GM10266 (cell line): ENCODE data around the gene TPSAB1.

ENCODE experiments used
- DNase-seq: peaks from one replicate; pipeline ENCODE4 v3.0.0; 2012; ENCODE audit errors: extremely low spot score
- TF ChIP-seq, protein P1 (sequence below): IDR thresholded peaks from 2 replicates; pipeline ENCODE4 v1.5.1; 2012; ENCODE audit warnings: mild to moderate bottlenecking, low read depth; ENCODE audit not compliant: control insufficient read depth, insufficient read depth; ENCODE audit errors: missing control alignments

The TPSAB1 gene

DNA sequence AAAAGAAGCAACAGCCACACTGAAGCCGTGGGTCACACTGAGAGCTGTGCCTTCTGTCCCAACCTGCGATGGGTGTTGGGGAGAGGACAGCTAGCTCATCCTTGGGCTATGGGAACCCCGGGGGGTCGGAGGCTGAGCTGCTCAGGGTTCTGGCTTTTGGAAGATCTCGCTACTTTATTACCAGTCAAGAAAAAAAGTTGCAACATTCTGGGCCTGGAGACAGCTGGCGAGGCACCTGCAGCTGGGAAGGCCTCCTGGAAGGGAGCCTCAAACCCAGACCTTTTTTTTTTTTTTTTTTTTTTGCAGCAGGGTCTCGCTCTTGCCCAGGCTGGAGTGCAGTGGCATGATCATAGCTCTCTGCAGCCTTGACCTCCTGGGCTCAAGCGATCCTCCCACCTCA is 40.3 kb downstream of the TPSAB1 start:
- no peak for DNase-seq

DNA sequence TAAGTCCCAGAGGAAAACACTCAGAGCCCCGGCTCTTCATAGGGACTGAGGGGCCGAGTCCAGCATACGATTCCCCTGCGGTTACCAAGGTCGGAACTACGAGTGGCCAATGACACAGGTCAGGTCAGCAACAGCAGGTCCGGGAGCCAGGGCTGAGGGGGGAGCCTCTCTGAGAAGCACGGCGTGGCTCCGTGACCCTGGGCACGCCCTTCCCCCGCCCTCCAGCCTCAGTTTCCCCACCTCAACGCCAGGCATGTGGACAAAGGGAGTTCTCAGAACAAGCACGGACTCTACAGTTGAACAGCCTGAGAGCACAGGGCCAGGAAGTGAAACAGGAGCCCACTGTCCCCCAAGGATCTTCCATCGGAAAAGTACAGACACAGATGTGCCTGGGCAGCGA is 41.0 kb downstream of the TPSAB1 start:
- DNase-seq: no peak
- TF ChIP-seq, protein P1, sequence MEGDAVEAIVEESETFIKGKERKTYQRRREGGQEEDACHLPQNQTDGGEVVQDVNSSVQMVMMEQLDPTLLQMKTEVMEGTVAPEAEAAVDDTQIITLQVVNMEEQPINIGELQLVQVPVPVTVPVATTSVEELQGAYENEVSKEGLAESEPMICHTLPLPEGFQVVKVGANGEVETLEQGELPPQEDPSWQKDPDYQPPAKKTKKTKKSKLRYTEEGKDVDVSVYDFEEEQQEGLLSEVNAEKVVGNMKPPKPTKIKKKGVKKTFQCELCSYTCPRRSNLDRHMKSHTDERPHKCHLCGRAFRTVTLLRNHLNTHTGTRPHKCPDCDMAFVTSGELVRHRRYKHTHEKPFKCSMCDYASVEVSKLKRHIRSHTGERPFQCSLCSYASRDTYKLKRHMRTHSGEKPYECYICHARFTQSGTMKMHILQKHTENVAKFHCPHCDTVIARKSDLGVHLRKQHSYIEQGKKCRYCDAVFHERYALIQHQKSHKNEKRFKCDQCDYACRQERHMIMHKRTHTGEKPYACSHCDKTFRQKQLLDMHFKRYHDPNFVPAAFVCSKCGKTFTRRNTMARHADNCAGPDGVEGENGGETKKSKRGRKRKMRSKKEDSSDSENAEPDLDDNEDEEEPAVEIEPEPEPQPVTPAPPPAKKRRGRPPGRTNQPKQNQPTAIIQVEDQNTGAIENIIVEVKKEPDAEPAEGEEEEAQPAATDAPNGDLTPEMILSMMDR: no peak

More for the DNA sequence above, 40.3 kb downstream of the TPSAB1 start:
- TF ChIP-seq, protein P1: no peak

DNA sequence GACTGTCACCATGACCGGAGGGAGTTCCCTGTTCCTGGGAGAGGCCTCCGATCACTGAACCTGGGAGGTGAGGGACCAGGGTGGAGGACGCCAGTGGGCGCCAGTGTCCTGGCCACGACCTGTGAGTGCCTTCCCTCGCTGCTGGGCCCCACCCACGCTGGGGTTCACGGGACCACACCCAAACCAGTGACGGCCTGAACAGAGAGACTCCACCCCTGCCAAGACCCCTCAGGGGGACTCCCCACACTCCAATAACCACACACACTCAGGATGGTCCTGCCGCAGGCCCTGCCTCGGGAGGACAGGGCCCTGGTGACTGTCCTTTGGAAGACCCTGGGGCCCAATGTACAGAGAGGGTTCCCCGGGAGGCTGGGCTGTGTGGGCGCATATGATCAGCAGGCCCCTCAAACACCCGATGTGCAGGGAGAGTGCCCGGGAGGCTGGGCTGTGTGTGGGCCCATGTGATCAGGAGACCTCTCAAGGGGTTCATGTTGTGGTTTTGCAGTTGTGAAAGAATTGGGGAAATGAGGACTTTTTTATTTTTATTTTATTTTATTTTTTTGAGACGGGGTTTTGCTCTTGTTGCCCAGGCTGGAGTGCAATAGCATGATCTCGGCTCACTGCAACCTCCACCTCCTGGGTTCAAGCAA is 41.9 kb downstream of the TPSAB1 start:
- TF ChIP-seq, protein P1: no peak
- no peak for DNase-seq

DNA sequence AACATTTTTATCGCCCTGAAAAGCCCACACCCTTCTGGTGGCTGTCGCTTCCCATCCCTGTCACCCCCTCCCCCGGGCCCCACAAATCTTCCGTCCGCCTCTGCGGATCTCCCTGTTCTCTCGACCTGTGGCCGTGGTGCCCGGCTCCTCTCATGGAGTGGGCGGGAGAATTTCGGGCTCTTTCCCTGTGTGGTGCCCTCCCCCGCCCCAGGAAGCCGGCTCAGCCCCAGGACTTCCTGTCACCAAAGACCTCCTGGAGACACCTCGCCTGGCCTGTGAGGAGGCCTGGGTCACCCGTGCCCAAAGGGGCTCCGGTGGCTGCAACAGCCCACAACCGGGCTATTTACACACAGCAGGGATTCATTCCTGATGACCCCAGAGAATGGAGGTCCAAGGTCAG is 42.8 kb downstream of the TPSAB1 start:
- TF ChIP-seq, protein P1: no peak
- no peak for DNase-seq

DNA sequence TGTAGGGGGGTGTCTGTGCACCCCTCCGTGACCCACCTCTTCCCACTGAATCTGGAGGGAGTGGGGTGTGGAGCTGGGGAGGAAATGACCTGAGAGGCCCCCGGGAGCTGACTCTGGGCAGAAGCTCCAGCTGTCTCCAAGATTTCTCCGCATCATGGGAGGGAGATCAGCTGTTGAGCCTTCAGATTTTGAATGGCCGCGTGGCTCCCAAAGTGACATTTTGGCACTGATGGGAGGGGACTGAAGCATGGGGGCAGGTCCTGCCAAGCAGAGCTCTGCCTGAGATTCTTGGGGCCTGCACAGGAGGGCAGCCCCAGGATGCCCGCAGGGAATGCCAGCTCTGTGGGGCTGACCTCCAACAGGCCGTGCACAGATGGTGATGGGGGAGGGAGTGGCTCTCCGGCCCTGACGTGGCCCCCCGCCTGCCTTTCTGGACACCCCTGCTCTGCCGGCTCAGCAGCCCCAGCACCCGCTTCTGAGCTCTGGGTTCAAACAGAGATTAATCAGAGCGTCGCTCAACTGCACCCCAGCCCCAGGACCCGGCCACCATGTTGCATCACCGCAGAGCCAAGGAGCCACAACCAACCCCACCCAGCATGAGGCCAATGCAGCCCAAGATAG is 43.6 kb downstream of the TPSAB1 start:
- no peak for DNase-seq
- TF ChIP-seq, protein P1: no peak

DNA sequence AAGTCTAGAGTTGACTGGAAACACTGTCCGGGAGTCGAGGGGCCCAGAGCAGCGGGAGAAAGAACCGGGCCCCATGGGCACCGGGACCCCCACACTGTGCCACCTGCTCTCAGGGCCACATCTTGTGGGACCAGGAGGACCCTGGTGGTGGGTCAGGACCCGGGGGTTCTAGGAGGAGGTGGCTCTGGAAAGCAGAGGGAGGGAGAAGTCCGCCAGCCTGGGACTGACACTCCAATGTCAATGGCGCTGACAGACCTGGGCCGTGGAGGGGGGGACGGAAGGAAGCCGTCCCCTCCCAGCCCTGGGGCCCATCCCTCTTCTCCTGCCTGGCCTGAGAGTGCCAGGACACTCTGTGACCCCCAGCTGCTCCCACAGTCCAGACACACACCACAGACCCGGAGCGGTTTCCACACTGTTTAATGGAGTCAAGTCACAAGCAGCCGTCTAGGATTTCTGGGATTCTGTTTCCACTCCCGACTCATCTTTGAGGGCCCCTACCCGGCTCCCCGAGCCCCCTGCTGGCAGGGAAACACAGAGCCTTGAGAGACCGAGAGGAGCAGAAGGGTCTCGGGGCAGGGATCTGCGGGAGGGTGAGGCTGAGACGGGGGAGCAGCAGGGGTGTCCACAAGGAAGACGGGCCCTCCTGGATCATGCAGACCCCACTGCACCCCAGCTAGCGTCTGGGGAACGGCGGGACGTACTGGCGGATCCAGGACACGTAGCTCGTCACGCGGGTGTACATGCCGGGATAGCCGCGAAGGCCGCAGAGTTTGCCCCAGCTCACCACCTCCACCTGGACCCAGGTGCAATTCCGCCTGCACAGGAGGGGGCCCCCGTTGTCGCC is 45.4 kb downstream of the TPSAB1 start:
- DNase-seq: no peak
- TF ChIP-seq, protein P1: no peak
